Hepatocyte (in vitro differentiated cells): Measurements from ENCODE around the gene SLC25A19. TPM values are rescaled to one million over a fixed set of nuclear protein-coding genes. Genes with fewer than 3 reads are reported as not detected.
A peak's percentile ranks its signal among the peaks of the same experiment; 100 is the strongest.
"Not testable (repeated sequence)": the region's sequence is repeated elsewhere in the genome, so short reads cannot be mapped to it uniquely, and the experiment has no call there.

ENCODE experiments used
- DNase-seq: peaks from one replicate; pipeline ENCODE4 v3.0.0-alpha.2; 2016; ENCODE audit warnings: low spot score
- H2AFZ ChIP-seq: fragments of 200-600 bp; sonication (generic); 2 replicates; pipeline ENCODE4 v1.6.0; 2016; ENCODE audit warnings: antibody characterized with exemption, mild to moderate bottlenecking
- H3K27ac ChIP-seq: fragments of 200-600 bp; sonication (generic); 2 replicates; pipeline ENCODE4 v1.5.1; 2016; ENCODE audit warnings: mild to moderate bottlenecking
- H3K27me3 ChIP-seq: fragments of 200-600 bp; sonication (generic); 2 replicates; pipeline ENCODE4 v1.6.1; 2016
- H3K36me3 ChIP-seq: fragments of 200-600 bp; sonication (generic); replicated peaks from 2 replicates; pipeline ENCODE4 v1.5.1; 2016; ENCODE audit warnings: low read depth; ENCODE audit not compliant: insufficient read depth
- H3K4me1 ChIP-seq: fragments of 200-600 bp; sonication (generic); 2 replicates; pipeline ENCODE4 v1.5.1; 2016; ENCODE audit warnings: mild to moderate bottlenecking, moderate library complexity; ENCODE audit not compliant: insufficient read depth
- H3K4me2 ChIP-seq: fragments of 200-600 bp; sonication (generic); 2 replicates; pipeline ENCODE4 v1.6.0; 2016
- H3K4me3 ChIP-seq: fragments of 200-600 bp; sonication (generic); 2 replicates; pipeline ENCODE4 v1.5.1; 2016; ENCODE audit warnings: mild to moderate bottlenecking
- H3K79me2 ChIP-seq: fragments of 200-600 bp; sonication (generic); 2 replicates; pipeline ENCODE4 v1.6.0; 2017; ENCODE audit warnings: mild to moderate bottlenecking
- H3K9me2 ChIP-seq: fragments of 200-600 bp; sonication (generic); replicated peaks from 2 replicates; pipeline ENCODE4 v1.6.0; 2017; ENCODE audit warnings: mild to moderate bottlenecking; ENCODE audit not compliant: insufficient read depth
- H3K9me3 ChIP-seq: fragments of 200-600 bp; sonication (generic); 2 replicates; pipeline ENCODE4 v1.5.1; 2016; ENCODE audit warnings: low read depth, mild to moderate bottlenecking
- H4K20me1 ChIP-seq: fragments of 200-600 bp; sonication (generic); 2 replicates; pipeline ENCODE4 v1.6.0; 2016; ENCODE audit warnings: mild to moderate bottlenecking; ENCODE audit not compliant: insufficient read depth, poor library complexity, severe bottlenecking
- CTCF ChIP-seq: fragments of 200-600 bp; sonication (generic); IDR thresholded peaks from 2 replicates; pipeline ENCODE4 v1.5.1; 2016; ENCODE audit warnings: antibody characterized with exemption, mild to moderate bottlenecking; ENCODE audit not compliant: poor library complexity
- EZH2 ChIP-seq: fragments of 200-600 bp; sonication (generic); IDR thresholded peaks from 2 replicates; pipeline ENCODE4 v1.6.1; 2016; ENCODE audit warnings: antibody characterized with exemption, mild to moderate bottlenecking, borderline replicate concordance
- EZH2phosphoT487 ChIP-seq: fragments of 200-600 bp; sonication (generic); IDR thresholded peaks from one replicate; pipeline ENCODE4 v1.6.1; 2018; ENCODE audit warnings: antibody characterized with exemption, mild to moderate bottlenecking, low read depth, moderate library complexity; ENCODE audit not compliant: unreplicated experiment, severe bottlenecking
- WGBS: methylation state at CpG from one replicate; pipeline ENCODE4 v1.1.6; 2016; ENCODE audit warnings: low lambda C conversion rate; ENCODE audit errors: missing lambda C conversion rate; 5-methylcytosine and 5-hydroxymethylcytosine counted together
- polyA plus RNA-seq: library from polyadenylated mRNA; unstranded; fragments of >200 nt; fragmentation: Nextera tagmentation; extraction: Ambion mirVana; gene quantifications from 2 replicates; pipeline ENCODE4 v1.2.1, GENCODE V29; 2016
- total RNA-seq: library from RNA; depleted of rRNA; stranded (reverse); fragments of >200 nt; gene quantifications from 2 replicates; pipeline ENCODE4 v1.2.3, GENCODE V29; 2014

Gene SLC25A19
- total and polyA plus RNA-seq, 2 experiments from 2014 or later = 4.6 to 7.6 TPM

- 5% methylated on average over 31 of the region's 31 CpGs for WGBS
- no peaks in the 10 kb centered on the region for H3K9me3 ChIP-seq
- H3K27ac ChIP-seq = peak overlapping the region; percentile 97
- peak overlapping the region; percentile 87 for H3K4me2 ChIP-seq
- H3K4me3 ChIP-seq = peak overlapping the region; percentile 79
- no peaks in the 10 kb centered on the region for H3K27me3 ChIP-seq
- H2AFZ ChIP-seq = peak overlapping the region; percentile 80
- peaks cover 63% of the 10 kb centered on the region for H3K79me2 ChIP-seq
- H3K9me2 ChIP-seq = no peaks in the 10 kb centered on the region
- peaks cover 8% of the 10 kb centered on the region for H3K4me1 ChIP-seq
- no peaks in the 10 kb centered on the region for H3K36me3 ChIP-seq
- TF ChIP-seq EZH2phosphoT487 (no peak), CTCF (peak; percentile 22), EZH2 (no peak)
- no peak for DNase-seq
- peaks cover 11% of the 10 kb centered on the region for H4K20me1 ChIP-seq
These were observed 28.4 kb downstream of the SLC25A19 start for GRCh38 chr17:75260641-75261335.

GRCh38 chr17:75257228-75257627, 32.0 kb downstream of the SLC25A19 start:
- not testable (repeated sequence) for H3K27ac ChIP-seq, H2AFZ ChIP-seq, H3K4me3 ChIP-seq, H3K36me3 ChIP-seq, H3K4me2 ChIP-seq, DNase-seq, H3K4me1 ChIP-seq, H3K27me3 ChIP-seq, H3K9me2 ChIP-seq, H3K9me3 ChIP-seq
- WGBS = 51% methylated on average over 2 of the region's 2 CpGs
- H3K79me2 ChIP-seq = peaks cover 64% of the 10 kb centered on the region
- H4K20me1 ChIP-seq = peaks cover 11% of the 10 kb centered on the region

GRCh38 chr17:75255954-75256698, 33.1 kb downstream of the SLC25A19 start:
- H3K4me1 ChIP-seq = not testable (repeated sequence)
- H3K79me2 ChIP-seq = peaks cover 70% of the 10 kb centered on the region
- 92% methylated on average over 11 of the region's 11 CpGs for WGBS

GRCh38 chr17:75252039-75252816, 37.0 kb downstream of the SLC25A19 start:
- H3K27ac ChIP-seq = no peak overlapping the region
- H3K36me3 ChIP-seq = no peaks in the 10 kb centered on the region
- peaks cover 64% of the 10 kb centered on the region for H3K79me2 ChIP-seq

More at GRCh38 chr17:75255954-75256698, 33.1 kb downstream of the SLC25A19 start:
- H3K27me3 ChIP-seq, H3K36me3 ChIP-seq, H3K27ac ChIP-seq, H3K4me2 ChIP-seq, H2AFZ ChIP-seq, H3K4me3 ChIP-seq, H3K9me2 ChIP-seq, DNase-seq, H3K9me3 ChIP-seq: not testable (repeated sequence)
- H4K20me1 ChIP-seq = peaks cover 14% of the 10 kb centered on the region

More at GRCh38 chr17:75252039-75252816, 37.0 kb downstream of the SLC25A19 start:
- whole genome bisulfite sequencing = 93% methylated on average over 8 of the region's 8 CpGs
- DNase-seq = no peak
- no peaks in the 10 kb centered on the region for H3K9me2 ChIP-seq
- no peaks in the 10 kb centered on the region for H3K9me3 ChIP-seq
- no peak overlapping the region for H3K4me2 ChIP-seq
- no peak for TF ChIP-seq EZH2phosphoT487
- no peak for TF ChIP-seq CTCF
- no peak for TF ChIP-seq EZH2
- no peaks in the 10 kb centered on the region for H3K27me3 ChIP-seq
- no peak overlapping the region for H2AFZ ChIP-seq
- no peaks in the 10 kb centered on the region for H3K4me1 ChIP-seq
- H4K20me1 ChIP-seq = peaks cover 19% of the 10 kb centered on the region
- no peak overlapping the region for H3K4me3 ChIP-seq
